HG03432 (cell line): ENCODE results near the gene MYOM1.
"Not testable (repeated sequence)": the region's sequence is repeated elsewhere in the genome, so short reads cannot be mapped to it uniquely, and the experiment has no call there.

Experiments
- ATAC-seq: cut with Tn5 transposase; IDR thresholded peaks from one replicate; pipeline ENCODE4 v1.9.1; 2021; ENCODE audit warnings: mild to moderate bottlenecking, moderate library complexity; ENCODE audit not compliant: unreplicated experiment

The MYOM1 gene

DNA sequence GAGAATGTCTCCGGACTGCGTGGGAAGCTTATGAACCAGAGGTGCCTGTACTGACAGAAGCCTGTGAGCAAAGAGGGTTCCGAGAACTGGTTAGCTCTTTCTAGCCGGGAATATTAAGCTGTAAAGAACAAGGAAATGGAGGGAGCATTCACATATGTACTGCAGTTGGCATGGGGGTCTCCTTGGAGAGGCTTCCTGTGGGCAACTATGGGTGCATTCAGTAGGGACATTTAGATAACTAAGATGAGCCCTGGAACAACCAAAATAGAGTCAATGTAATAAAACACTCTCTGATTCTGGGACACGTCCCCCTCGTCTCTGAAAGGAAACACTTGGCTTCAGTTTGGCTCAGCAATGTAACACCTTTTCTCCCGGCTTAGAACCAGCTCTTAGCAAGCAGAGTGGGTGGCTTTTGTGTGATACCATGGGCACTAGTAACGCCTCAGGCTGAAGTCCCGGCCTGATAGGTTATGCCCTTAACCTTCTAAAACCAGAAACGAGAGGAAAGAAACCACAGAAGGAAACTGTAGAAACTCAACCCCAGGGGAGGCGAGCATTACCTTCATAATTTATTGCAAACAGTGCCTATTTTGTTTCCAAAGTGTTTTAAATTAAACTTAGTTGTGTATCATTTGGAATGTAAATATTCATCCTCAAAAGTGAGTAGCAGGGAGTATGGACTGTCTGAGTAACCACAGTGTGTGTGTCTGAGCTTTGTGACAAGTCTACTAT is 158.0 kb downstream of the MYOM1 start:
- ATAC-seq: peak; percentile 41

DNA sequence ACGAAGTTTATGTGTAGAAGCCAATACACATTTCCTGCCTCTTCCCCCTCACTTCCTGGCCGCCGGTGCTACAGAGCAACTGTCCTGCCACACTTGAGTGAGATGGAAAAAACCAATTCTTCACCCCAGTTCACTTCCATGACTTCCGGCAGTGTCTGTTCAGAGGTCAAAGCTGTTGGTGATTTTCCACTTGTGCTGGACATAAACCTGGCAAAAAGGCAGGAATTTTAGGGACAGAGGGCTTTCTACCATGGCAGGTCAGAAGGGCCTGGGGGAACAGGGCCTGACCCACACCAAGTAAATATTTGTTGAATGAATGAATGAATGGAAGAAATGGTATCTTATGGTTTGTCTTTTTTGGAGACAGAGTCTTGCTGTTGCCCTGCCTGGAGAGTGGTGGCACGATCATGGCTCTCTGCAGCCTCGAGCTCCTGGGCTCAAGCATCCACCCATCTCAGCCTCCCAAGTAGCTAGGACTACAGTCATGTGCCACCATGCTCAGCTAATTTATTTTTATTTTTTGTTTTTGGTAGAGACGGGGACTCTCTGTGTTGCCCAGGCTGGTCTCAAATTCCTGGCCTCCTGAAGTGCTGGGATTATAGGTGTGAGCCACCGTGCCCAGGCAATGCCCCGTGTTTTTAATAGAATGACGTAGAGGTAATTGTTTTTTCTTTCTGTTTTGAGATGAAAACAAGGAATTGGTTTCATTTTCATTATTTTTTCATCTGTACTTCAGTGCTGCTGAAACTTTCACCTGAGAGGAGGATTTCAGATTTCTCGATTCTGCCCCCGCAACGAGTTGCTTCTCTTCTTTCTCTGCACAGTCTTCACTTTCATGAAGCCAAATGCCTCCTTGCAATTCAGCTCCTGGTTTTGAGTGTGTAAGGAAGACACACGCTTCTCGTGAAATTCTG is 158.8 kb downstream of the MYOM1 start:
- peak; percentile 48 for ATAC-seq

DNA sequence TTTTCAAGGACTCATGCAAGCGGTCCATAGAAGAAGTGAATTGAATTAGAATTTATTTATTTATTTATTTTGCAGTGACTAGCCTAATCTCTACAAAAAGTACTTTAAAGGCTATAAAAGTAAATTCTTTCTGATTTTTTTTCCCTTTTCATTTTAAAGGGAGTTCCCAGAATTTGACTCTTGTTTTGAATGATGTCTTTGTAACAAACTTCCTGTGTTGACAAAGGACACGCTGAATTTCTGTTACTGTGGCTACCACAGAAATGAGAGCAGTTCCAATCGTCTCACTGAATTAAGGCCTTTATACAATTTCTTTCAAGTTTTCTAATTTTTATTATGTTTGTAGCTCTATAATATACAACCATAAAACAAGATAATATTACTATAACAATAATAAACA is 160.5 kb downstream of the MYOM1 start:
- ATAC-seq: no peak

DNA sequence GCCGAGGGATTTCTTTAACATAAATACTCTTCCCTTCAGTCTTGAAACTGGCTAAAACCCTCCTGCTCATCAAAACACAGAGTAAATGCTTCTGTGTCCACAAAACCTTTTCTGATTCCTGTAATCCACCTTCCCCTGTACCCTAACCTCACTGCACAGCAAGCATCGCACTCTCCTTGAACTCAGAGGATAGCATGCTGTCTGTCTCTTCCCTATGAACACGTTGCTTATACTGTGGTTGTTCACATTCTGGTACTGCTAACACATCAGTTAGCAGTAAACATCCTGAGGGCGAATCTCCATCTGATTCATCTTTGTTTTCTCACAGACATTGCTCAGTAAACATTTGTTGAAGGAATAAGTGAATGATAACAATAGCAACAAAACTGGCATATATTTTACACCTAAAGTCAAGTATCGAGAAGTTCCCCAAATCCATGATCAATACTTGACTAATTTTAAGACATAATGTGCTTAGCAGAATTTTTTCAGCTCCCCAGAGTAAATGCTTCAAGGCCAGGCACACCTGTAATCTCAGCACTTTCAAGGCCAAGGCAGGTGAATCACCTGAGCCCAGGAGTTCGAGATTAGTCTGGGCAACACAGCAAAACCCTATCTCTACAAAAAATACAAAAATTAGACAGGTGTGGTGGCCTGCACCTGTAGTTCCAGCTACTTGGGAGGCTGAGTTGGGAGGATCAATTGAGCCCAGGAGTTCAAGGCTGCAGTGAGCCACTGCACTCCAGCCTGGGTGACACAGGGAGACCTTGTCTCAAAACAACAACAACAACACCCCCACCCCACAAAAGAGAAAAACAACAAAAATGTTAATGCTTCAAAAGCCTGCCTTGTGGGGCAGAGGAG is 161.2 kb downstream of the MYOM1 start:
- no peak for ATAC-seq

DNA sequence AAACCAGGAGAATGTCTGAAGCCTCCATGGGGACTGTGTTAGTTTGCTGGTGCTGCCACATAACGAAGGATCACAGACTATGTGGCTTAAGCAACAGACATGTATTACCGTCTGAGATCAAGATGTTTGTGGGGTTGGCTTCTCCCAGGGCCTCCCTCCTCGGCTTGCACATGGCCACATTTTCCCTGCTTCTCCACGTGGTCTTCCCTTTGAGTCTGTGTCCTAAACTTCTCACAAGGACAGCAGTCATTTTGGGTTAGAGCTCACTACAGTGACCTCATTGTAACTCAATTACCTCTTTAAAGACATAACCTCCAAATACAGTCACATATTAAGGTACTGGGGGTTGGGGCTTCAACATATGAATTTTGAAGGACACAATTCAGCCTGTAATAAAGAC is 162.2 kb downstream of the MYOM1 start:
- ATAC-seq: no peak

DNA sequence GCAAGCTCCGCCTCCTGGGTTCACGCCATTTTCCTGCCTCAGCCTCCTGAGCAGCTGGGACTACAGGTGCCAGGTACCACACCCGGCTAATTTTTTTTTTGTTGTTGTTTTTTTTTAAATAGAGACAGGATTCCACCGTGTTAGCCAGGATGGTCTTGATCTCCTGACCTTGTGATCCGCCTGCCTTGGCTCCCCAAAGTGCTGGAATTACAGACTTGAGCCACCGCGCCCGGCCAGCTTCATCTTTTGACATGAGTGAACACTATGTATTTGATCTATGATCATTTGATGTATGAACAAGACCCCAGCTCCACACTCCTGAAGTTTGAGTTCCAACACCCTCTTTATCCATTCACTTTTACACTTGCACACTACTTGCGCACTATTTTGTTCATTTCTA is 163.5 kb downstream of the MYOM1 start:
- ATAC-seq: no peak

DNA sequence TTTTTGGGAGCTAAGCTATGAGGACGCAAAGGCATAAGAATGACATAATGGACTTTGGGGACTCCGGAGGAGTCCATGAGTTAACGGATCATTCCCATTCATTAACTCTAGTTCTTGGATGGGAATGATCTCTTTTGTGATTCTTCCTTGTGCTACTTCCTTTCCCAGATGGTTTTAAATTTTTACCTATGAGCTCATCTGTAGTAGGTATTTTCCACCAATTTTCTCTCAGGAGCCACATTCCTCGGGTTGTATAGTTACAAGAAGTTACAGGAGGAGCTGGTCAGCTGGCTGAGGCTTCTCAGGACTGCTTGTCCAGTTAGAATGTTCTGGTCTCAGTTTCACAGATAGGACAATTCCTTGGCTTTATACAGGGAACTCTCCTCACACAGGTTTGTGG is 164.0 kb downstream of the MYOM1 start:
- ATAC-seq: no peak

DNA sequence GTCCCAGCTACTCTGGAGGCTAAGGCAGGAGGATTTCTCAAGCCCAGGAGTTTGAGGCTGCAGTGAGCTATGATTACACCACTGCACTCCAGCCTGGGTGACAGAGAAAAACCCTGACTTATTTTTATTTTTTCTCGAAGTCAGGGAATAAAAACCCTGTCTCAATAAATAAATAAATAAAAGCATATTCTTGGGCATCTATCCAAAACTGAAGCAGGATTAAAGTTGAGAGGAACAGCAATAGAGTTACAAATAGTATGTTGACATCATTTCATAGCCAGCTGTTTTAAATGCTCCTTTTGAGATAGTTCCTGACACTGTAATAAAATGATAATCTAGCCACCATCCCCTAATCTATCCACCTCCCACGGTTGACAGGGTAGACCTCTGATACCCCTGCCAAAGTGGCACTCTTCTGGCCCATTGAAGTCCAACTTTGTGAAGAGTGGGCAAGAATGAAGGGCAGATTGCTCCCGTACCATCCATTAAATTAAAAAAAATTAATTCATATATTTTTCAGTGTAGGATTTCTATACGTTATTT is 164.5 kb downstream of the MYOM1 start:
- no peak for ATAC-seq

DNA sequence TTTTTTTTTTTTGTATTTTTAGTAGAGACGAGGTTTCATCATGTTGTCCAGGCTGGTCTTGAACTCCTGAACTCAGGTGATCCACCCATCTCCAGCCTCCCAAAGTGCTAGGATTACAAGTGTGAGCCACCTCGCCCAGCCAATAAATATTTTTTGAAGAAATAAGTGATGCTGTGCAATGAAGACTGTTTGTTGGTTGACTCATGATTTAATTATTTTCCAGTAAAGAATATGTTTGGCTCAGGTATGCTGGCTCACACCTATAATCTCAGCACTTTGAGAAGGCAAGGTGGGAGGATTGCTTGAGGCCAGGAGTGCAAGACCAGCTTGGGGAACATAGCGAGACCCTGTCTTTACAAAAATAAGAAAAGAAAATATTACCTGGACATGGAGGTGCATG is 165.0 kb downstream of the MYOM1 start:
- ATAC-seq: no peak

DNA sequence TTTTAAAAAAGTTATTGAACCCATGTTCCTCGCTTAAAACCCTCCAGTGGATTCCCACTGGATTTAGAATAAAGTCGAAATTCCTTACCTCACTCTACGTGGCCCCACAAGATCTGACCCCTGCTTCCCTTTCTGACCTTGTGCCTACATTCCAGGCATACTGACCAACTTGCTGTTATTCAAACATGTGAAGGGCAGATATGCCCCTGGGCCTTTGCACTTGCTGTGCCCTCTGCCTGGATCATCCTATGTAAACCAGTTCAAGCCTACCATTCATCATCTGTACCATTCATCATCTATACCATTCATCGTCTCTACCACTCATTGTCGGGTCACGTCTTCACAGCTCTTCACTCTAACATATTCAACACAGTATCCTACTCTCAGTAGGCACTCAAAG is 165.6 kb downstream of the MYOM1 start:
- ATAC-seq: no peak

DNA sequence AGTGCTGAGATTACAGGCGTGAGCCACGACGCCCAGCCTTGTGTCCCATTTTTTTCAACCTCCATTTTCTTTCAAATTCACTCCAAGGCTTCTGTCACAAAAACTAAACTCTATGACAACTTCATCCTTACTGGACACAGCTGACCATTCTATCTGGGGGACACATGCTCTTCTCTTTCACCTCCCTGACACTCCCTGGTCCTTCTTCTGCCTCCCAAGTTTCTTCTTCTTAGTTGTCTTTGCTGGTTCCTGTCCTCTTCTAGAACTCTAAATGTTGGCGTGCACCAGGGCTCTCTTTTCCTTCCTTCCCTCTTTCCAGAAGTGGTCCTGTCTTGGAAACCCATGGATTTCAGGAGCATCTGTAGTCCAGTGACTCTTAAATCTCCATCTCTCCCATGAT is 166.7 kb downstream of the MYOM1 start:
- ATAC-seq: no peak

DNA sequence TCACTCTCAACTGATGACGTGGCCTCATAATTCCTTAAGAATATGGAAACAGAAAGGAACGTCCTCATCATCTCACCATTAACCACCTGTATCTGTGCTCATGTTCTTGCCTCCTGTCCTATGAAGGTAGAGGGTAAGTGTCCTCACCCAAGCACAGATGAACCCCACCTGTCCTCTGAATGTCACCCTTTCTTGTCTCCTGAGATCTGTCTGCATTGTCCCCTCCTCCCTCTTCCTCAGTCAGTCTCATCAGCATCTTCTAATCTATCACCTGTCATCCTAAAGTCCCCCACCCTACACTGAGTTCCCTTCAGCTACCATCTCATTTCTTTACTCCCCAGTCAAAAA is 167.4 kb downstream of the MYOM1 start:
- no peak for ATAC-seq

DNA sequence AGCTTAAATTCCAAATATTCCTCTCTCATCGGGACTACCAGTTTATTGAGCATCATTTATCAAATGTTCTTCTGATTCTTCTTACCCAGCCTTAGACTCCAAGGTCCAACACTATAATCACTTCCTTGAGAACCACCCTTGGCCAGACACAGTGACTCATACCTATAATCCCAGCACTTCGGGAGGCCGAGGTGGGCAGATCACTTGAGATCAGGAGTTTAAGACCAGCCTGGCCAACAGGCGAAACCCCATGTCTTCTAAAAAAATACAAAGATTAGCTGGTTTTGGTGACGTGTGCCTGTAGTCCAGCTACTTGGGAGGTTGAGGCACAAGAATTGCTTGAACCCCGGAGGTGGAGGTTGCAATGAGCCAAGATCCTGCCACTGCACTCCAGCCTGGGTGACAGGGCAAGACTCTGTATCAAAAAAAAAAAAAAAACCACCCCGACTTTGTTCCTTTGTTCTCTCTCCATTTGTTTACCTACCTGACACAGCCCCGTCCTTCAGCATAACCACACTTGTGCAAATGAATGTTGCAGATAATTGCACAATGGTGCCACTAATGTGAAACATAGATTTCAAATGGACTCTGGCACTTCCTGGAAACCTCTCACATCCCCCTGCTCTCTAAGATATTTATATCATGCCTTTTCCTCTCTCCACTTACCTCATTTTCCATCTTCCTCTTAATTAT is 167.9 kb downstream of the MYOM1 start:
- ATAC-seq: no peak

DNA sequence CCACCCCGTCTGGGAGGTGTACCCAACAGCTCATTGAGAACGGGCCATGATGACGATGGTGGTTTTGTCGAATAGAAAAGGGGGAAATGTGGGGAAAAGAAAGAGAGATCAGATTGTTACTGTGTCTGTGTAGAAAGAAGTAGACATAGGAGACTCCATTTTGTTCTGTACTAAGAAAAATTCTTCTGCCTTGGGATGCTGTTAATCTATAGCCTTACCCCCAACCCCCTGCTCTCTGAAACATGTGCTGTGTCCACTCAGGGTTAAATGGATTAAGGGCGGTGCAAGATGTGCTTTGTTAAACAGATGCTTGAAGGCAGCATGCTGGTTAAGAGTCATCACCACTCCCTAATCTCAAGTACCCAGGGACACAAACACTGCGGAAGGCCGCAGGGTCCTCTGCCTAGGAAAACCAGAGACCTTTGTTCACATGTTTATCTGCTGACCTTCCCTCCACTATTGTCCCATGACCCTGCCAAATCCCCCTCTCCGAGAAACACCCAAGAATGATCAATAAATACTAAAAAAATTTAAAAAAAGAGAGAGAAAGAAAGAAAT is 169.8 kb downstream of the MYOM1 start:
- ATAC-seq: not testable (repeated sequence)

DNA sequence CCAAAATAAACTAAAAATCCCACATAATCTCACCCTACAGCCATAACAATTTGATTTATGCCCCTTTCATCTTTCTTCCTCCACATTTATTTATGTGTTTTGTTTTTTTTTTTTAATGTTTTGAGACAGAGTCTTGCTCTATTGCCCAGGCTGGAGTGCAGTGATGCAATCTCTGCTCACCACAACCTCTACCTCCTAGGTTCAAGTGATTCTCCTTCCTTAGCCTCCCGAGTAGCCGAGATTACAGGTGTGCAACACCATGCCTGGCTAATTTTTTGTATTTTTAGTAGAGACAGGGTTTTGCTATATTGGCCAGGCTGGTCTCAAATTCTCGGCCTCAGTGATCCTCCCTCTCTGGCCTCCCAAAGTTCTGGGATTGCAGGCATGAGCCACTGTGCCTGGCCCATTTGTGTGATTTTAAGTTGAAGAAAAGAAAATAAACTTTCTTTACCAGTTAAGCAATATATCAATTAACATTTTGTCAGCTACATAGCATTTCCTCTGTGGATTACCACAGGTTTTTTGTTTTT is 170.9 kb downstream of the MYOM1 start:
- ATAC-seq: no peak

DNA sequence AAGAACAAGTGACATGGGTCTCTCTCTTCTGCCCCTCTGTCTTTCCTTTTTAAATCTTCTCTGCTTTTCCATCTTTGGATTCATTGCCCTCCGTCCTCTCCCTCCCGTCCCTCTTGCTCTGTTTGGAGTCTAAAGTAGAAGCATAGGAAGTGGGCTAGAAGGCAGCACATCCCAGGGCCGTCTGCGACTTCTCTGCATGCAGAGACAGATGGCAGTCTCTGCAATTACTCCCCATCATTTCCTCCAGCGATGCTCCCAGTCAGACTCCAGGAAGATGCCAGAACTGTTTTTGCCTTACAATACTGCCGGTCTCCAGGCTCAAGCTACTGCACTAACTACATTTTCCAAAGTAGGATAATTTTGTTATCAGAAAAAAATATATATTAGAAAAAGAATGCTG is 171.6 kb downstream of the MYOM1 start:
- no peak for ATAC-seq

DNA sequence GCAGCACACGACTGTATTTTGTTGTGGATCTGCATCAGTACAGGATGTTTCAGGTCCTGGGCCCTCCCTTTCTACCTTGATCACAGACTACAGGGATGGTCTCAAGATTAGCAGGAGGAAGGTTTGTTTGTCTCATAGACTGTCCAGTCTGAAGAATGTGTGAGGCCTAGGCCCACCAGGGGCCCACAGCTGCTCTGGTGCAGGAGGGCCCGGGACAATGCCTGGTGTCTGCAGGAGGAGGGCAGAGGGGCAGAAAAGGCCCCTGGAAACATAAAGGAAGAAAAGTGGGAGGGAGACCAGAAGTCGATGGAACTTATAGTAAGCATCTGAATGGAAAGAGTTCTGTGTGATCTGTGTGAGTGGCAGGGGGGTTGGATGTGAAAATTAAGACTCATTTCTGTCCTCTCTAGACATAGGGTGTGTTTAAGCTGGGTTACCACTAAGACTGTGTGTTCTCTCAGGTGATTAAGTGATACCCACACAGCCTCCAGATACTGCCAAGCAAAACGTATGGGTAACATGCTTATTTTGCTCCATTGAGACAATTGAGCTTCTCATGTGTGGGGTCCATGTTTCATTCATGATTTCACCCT is 173.5 kb downstream of the MYOM1 start:
- no peak for ATAC-seq

DNA sequence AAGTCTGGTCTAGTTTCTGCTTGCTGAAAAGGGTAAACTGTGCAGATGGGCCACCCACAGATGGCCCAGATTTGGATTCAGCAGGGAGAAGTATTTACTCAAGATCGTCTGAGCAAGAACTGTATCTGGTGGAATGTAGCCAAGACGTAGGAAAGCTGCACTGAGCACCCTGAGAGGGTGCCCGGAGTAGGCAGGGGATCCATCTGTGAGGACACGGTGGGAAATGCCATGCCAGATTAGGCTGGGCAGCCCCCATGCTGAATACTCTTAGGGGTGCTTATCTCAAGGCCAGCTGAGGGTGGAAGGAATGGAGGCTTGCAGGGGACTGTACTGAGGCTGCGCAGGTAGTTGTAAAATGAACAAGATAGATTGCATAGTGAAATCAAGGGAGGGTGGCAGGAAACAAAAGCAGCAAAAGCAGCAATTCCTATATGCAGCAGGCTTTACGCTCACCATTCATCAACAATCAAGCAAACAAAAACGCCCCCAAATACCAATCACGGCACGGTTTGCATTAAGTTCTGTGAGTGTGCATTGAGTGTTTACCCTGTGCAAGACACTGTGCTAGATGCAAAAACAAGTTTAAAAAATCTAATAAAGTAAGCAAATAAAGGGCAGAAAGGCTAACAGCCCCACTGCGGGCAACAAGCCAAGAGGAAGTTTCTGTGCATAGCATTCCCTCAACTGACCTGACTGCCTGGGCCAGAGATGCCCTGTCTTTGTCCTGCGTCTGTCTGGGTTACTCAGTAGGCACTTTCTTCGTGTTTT is 174.7 kb downstream of the MYOM1 start:
- ATAC-seq: no peak

DNA sequence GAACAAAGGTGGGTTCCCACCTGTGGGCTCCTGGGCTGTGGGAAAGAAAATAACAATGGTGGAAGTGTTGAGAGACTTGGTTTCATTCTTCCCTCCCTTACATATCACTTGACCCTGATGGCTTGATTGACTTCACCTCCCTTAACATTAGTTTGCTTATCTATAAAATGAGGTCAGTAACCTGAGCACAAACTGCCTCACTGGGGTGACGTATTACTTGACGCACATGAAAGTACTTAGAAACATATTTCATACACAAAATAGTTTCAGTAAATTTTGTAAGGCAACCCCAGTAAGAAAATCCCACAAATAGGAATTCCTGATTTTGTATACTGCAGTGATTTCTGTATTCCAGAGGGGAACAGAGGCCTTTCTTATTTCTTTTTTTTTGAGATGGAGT is 177.4 kb downstream of the MYOM1 start:
- no peak for ATAC-seq
